WTC11 (cell line): ENCODE data around the gene TRPV6.

Source experiments
- ARID4B ChIP-seq: sonication (generic); formaldehyde crosslinking; IDR thresholded peaks from 2 replicates; pipeline ENCODE4 v1.8.0; 2023; ENCODE audit warnings: missing genetic modification reagents, mild to moderate bottlenecking, borderline replicate concordance
- CREB1 ChIP-seq: sonication (generic); formaldehyde crosslinking; IDR thresholded peaks from 2 replicates; pipeline ENCODE4 v1.8.0; 2023; ENCODE audit warnings: mild to moderate bottlenecking, missing genetic modification reagents
- CTCF ChIP-seq: fragments of 200-600 bp; IDR thresholded peaks from 2 replicates; pipeline ENCODE4 v1.8.0; 2022; ENCODE audit warnings: antibody characterized with exemption
- ETV6 ChIP-seq: sonication (generic); formaldehyde crosslinking; IDR thresholded peaks from 2 replicates; pipeline ENCODE4 v1.8.1; 2022; ENCODE audit warnings: mild to moderate bottlenecking, missing genetic modification reagents
- RELA ChIP-seq: sonication (generic); formaldehyde crosslinking; IDR thresholded peaks from 2 replicates; pipeline ENCODE4 v1.8.1; 2022; ENCODE audit warnings: missing genetic modification reagents, mild to moderate bottlenecking, borderline replicate concordance
- SMAD3 ChIP-seq: sonication (generic); formaldehyde crosslinking; IDR thresholded peaks from 2 replicates; pipeline ENCODE4 v1.8.0; 2022; ENCODE audit warnings: missing genetic modification reagents, mild to moderate bottlenecking, borderline replicate concordance
- TEAD4 ChIP-seq: sonication (generic); formaldehyde crosslinking; IDR thresholded peaks from 2 replicates; pipeline ENCODE4 v1.8.0; 2022; ENCODE audit warnings: mild to moderate bottlenecking, missing genetic modification reagents
- TP53 ChIP-seq: sonication (generic); formaldehyde crosslinking; IDR thresholded peaks from 2 replicates; pipeline ENCODE4 v1.8.1; 2023; ENCODE audit warnings: mild to moderate bottlenecking, missing genetic modification reagents
- ZBTB21 ChIP-seq: sonication (generic); formaldehyde crosslinking; IDR thresholded peaks from 2 replicates; pipeline ENCODE4 v1.8.1; 2023; ENCODE audit warnings: mild to moderate bottlenecking, missing genetic modification reagents, borderline replicate concordance
- ZNF121 ChIP-seq: sonication (generic); formaldehyde crosslinking; IDR thresholded peaks from 2 replicates; pipeline ENCODE4 v1.8.0; 2023; ENCODE audit warnings: missing genetic modification reagents
- TF ChIP-seq, protein P1 (sequence below): sonication (generic); formaldehyde crosslinking; conservative IDR thresholded peaks from 2 replicates; pipeline ENCODE4 v1.8.1; 2022; ENCODE audit warnings: mild to moderate bottlenecking, missing genetic modification reagents
- TF ChIP-seq, protein P2 (sequence below): sonication (generic); formaldehyde crosslinking; IDR thresholded peaks from 2 replicates; pipeline ENCODE4 v1.8.1; 2023; ENCODE audit warnings: mild to moderate bottlenecking, moderate library complexity, missing genetic modification reagents
- TF ChIP-seq, protein P3 (sequence below): sonication (generic); formaldehyde crosslinking; IDR thresholded peaks from 2 replicates; pipeline ENCODE4 v1.8.0; 2022; ENCODE audit warnings: mild to moderate bottlenecking, missing genetic modification reagents

GRCh38 chr7:142833174-142834048 is 52.1 kb downstream of the TRPV6 start:
- TF ChIP-seq CTCF (no peak), ZNF121 (CRISPR knock-in tag) (no peak), TEAD4 (CRISPR knock-in tag) (no peak), ZBTB21 (CRISPR knock-in tag) (no peak), RELA (CRISPR knock-in tag) (no peak), CREB1 (CRISPR knock-in tag) (no peak), SMAD3 (CRISPR knock-in tag) (no peak), ETV6 (CRISPR knock-in tag) (no peak), TP53 (no peak), ARID4B (CRISPR knock-in tag) (no peak)
- TF ChIP-seq, protein P1, sequence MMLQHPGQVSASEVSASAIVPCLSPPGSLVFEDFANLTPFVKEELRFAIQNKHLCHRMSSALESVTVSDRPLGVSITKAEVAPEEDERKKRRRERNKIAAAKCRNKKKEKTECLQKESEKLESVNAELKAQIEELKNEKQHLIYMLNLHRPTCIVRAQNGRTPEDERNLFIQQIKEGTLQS (CRISPR knock-in tag): no peak
- TF ChIP-seq, protein P2, sequence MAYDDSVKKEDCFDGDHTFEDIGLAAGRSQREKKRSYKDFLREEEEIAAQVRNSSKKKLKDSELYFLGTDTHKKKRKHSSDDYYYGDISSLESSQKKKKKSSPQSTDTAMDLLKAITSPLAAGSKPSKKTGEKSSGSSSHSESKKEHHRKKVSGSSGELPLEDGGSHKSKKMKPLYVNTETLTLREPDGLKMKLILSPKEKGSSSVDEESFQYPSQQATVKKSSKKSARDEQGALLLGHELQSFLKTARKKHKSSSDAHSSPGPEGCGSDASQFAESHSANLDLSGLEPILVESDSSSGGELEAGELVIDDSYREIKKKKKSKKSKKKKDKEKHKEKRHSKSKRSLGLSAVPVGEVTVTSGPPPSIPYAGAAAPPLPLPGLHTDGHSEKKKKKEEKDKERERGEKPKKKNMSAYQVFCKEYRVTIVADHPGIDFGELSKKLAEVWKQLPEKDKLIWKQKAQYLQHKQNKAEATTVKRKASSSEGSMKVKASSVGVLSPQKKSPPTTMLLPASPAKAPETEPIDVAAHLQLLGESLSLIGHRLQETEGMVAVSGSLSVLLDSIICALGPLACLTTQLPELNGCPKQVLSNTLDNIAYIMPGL (CRISPR knock-in tag): no peak
- TF ChIP-seq, protein P3, sequence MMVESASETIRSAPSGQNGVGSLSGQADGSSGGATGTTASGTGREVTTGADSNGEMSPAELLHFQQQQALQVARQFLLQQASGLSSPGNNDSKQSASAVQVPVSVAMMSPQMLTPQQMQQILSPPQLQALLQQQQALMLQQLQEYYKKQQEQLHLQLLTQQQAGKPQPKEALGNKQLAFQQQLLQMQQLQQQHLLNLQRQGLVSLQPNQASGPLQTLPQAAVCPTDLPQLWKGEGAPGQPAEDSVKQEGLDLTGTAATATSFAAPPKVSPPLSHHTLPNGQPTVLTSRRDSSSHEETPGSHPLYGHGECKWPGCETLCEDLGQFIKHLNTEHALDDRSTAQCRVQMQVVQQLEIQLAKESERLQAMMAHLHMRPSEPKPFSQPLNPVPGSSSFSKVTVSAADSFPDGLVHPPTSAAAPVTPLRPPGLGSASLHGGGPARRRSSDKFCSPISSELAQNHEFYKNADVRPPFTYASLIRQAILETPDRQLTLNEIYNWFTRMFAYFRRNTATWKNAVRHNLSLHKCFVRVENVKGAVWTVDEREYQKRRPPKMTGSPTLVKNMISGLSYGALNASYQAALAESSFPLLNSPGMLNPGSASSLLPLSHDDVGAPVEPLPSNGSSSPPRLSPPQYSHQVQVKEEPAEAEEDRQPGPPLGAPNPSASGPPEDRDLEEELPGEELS: no peak
